Karpas-422 (cell line): ENCODE measurements around the gene RNF4. TPM values are rescaled to one million over a fixed set of nuclear protein-coding genes. Genes with fewer than 3 reads are reported as not detected.

Experiments
- DNase-seq: peaks from one replicate; pipeline ENCODE4 v3.0.0-alpha.2; 2015
- H2AFZ ChIP-seq: fragments of 200-600 bp; sonication (generic); 2 replicates; pipeline ENCODE4 v1.6.1; 2014; ENCODE audit warnings: antibody characterized with exemption, low read length, mixed read lengths
- H3K27ac ChIP-seq: fragments of 200-600 bp; sonication (generic); 2 replicates; pipeline ENCODE4 v1.5.1; 2014; ENCODE audit warnings: mild to moderate bottlenecking, low read length, moderate library complexity
- H3K27me3 ChIP-seq: fragments of 200-600 bp; sonication (generic); 2 replicates; pipeline ENCODE4 v1.6.1; 2014; ENCODE audit warnings: low read length, mixed read lengths
- H3K36me3 ChIP-seq: fragments of 200-600 bp; sonication (generic); 2 replicates; pipeline ENCODE4 v1.6.1; 2014; ENCODE audit warnings: low read length, mixed read lengths; ENCODE audit not compliant: insufficient read depth
- H3K4me1 ChIP-seq: fragments of 200-600 bp; sonication (generic); 2 replicates; pipeline ENCODE4 v1.6.1; 2014; ENCODE audit warnings: mild to moderate bottlenecking, low read length, mixed read lengths
- H3K4me2 ChIP-seq: fragments of 200-600 bp; sonication (generic); 2 replicates; pipeline ENCODE4 v1.6.1; 2014; ENCODE audit warnings: low read length, low read depth, mild to moderate bottlenecking; ENCODE audit not compliant: poor library complexity, severe bottlenecking
- H3K4me3 ChIP-seq: fragments of 200-600 bp; sonication (generic); 2 replicates; pipeline ENCODE4 v1.5.1; 2014; ENCODE audit warnings: mild to moderate bottlenecking, antibody characterized with exemption, low read length, mixed read lengths
- H3K79me2 ChIP-seq: fragments of 200-600 bp; sonication (generic); 2 replicates; pipeline ENCODE4 v1.6.1; 2014; ENCODE audit warnings: mild to moderate bottlenecking, low read length, mixed read lengths
- H3K9ac ChIP-seq: fragments of 200-600 bp; sonication (generic); 2 replicates; pipeline ENCODE4 v1.6.0; 2014; ENCODE audit warnings: low read length
- H3K9me2 ChIP-seq: fragments of 200-600 bp; sonication (generic), shearing (Covaris generic); replicated peaks from 2 replicates; pipeline ENCODE4 v1.6.0; 2014; ENCODE audit warnings: mild to moderate bottlenecking, low read length, moderate library complexity; ENCODE audit not compliant: insufficient read depth
- H3K9me3 ChIP-seq: fragments of 300-700, 200-600 bp; sonication (generic); 2 replicates; pipeline ENCODE4 v1.6.1; 2014; ENCODE audit warnings: low read length, mixed read lengths
- H4K20me1 ChIP-seq: fragments of 200-600 bp; sonication (generic); 2 replicates; pipeline ENCODE4 v1.6.1; 2014; ENCODE audit warnings: mild to moderate bottlenecking, antibody characterized with exemption, low read length, low read depth; ENCODE audit not compliant: insufficient read depth
- total RNA-seq: library from RNA; depleted of rRNA; stranded (reverse); fragments of >200 nt; shearing (Covaris generic); gene quantifications from 2 replicates; pipeline ENCODE4 v1.2.3, GENCODE V29; 2014; ENCODE audit warnings: low replicate concordance

Gene RNF4
- total RNA-seq, 1 experiment from 2014 or later, result 84.8 TPM

GRCh38 chr4:2443061-2443730 is 25.7 kb upstream of the RNF4 start:
- no peaks in the 10 kb centered on the region for H3K27me3 ChIP-seq
- no peak overlapping the region for H3K4me2 ChIP-seq
- no peaks in the 10 kb centered on the region for H4K20me1 ChIP-seq
- no peaks in the 10 kb centered on the region for H3K79me2 ChIP-seq
- H3K9me3 ChIP-seq, result no peaks in the 10 kb centered on the region
- no peak overlapping the region for H3K27ac ChIP-seq
- H3K9ac ChIP-seq, result no peak overlapping the region
- no peak overlapping the region for H2AFZ ChIP-seq
- DNase-seq, result no peak
- no peak overlapping the region for H3K4me3 ChIP-seq
- peaks cover 6% of the 10 kb centered on the region; the same call in 1 of the 2 replicates for H3K9me2 ChIP-seq
- peaks cover 9% of the 10 kb centered on the region for H3K4me1 ChIP-seq
- H3K36me3 ChIP-seq, result no peaks in the 10 kb centered on the region; the same call in 1 of the 2 replicates

- Histone ChIP-seq H3K79me2 (no peaks in the 10 kb centered on the region), H4K20me1 (no peaks in the 10 kb centered on the region), H2AFZ (no peak overlapping the region), H3K27ac (no peak overlapping the region), H3K9me3 (no peaks in the 10 kb centered on the region), H3K4me1 (peaks cover 9% of the 10 kb centered on the region), H3K27me3 (no peaks in the 10 kb centered on the region), H3K9me2 (peaks cover 6% of the 10 kb centered on the region; the same call in 1 of the 2 replicates), H3K4me3 (no peak overlapping the region), H3K9ac (no peak overlapping the region), H3K36me3 (no peaks in the 10 kb centered on the region; the same call in 1 of the 2 replicates), H3K4me2 (no peak overlapping the region)
- DNase-seq, result no peak
Measured at GRCh38 chr4:2443956-2444740, 24.8 kb upstream of the RNF4 start.

GRCh38 chr4:2445130-2445529 is 23.8 kb upstream of the RNF4 start:
- Histone ChIP-seq H3K36me3 (no peaks in the 10 kb centered on the region; the same call in 1 of the 2 replicates), H3K27ac (no peak overlapping the region), H3K9me2 (peaks cover 6% of the 10 kb centered on the region; the same call in 1 of the 2 replicates), H3K4me2 (no peak overlapping the region), H3K4me1 (peaks cover 9% of the 10 kb centered on the region), H3K79me2 (no peaks in the 10 kb centered on the region), H3K4me3 (no peak overlapping the region), H3K9me3 (no peaks in the 10 kb centered on the region), H3K27me3 (no peaks in the 10 kb centered on the region), H4K20me1 (no peaks in the 10 kb centered on the region), H3K9ac (no peak overlapping the region), H2AFZ (no peak overlapping the region)
- DNase-seq, result no peak

GRCh38 chr4:2445571-2445970 is 23.3 kb upstream of the RNF4 start:
- no peaks in the 10 kb centered on the region for H3K9me3 ChIP-seq
- H3K79me2 ChIP-seq, result no peaks in the 10 kb centered on the region
- peaks cover 9% of the 10 kb centered on the region for H3K4me1 ChIP-seq
- no peaks in the 10 kb centered on the region; the same call in 1 of the 2 replicates for H3K36me3 ChIP-seq
- no peaks in the 10 kb centered on the region for H3K27me3 ChIP-seq
- H3K4me3 ChIP-seq, result no peak overlapping the region
- peaks cover 6% of the 10 kb centered on the region; the same call in 1 of the 2 replicates for H3K9me2 ChIP-seq
- H3K4me2 ChIP-seq, result no peak overlapping the region
- no peak overlapping the region for H3K27ac ChIP-seq
- no peak overlapping the region for H2AFZ ChIP-seq
- no peak for DNase-seq
- no peak overlapping the region for H3K9ac ChIP-seq
- H4K20me1 ChIP-seq, result no peaks in the 10 kb centered on the region

- Histone ChIP-seq H3K9me3 (no peaks in the 10 kb centered on the region), H3K27ac (no peak overlapping the region), H3K79me2 (no peaks in the 10 kb centered on the region), H3K36me3 (no peaks in the 10 kb centered on the region; the same call in 1 of the 2 replicates), H3K4me3 (no peak overlapping the region), H4K20me1 (no peaks in the 10 kb centered on the region), H2AFZ (no peak overlapping the region), H3K9ac (no peak overlapping the region), H3K27me3 (no peaks in the 10 kb centered on the region), H3K9me2 (peaks cover 6% of the 10 kb centered on the region; the same call in 1 of the 2 replicates), H3K4me2 (no peak overlapping the region), H3K4me1 (peaks cover 3% of the 10 kb centered on the region)
- no peak for DNase-seq
Measured at GRCh38 chr4:2446656-2447564, 22.0 kb upstream of the RNF4 start.

- Histone ChIP-seq H3K4me3 (no peak overlapping the region), H3K4me1 (peaks cover 5% of the 10 kb centered on the region; the same call in 1 of the 2 replicates), H3K27me3 (no peaks in the 10 kb centered on the region), H3K9ac (no peak overlapping the region), H3K9me2 (peaks cover 6% of the 10 kb centered on the region; the same call in 1 of the 2 replicates), H2AFZ (no peak overlapping the region), H3K27ac (no peak overlapping the region), H3K9me3 (no peaks in the 10 kb centered on the region), H3K4me2 (no peak overlapping the region), H3K79me2 (no peaks in the 10 kb centered on the region), H3K36me3 (no peaks in the 10 kb centered on the region; the same call in 1 of the 2 replicates), H4K20me1 (no peaks in the 10 kb centered on the region)
- no peak for DNase-seq
Measured at GRCh38 chr4:2448589-2448988, 20.3 kb upstream of the RNF4 start.

GRCh38 chr4:2449051-2449450 is 19.9 kb upstream of the RNF4 start:
- no peak overlapping the region for H2AFZ ChIP-seq
- H3K4me3 ChIP-seq, result no peak overlapping the region
- no peak for DNase-seq
- no peaks in the 10 kb centered on the region for H3K27me3 ChIP-seq
- H3K4me2 ChIP-seq, result no peak overlapping the region
- H3K27ac ChIP-seq, result no peak overlapping the region
- no peaks in the 10 kb centered on the region for H3K79me2 ChIP-seq
- H3K9me3 ChIP-seq, result no peaks in the 10 kb centered on the region
- peaks cover 6% of the 10 kb centered on the region; the same call in 1 of the 2 replicates for H3K9me2 ChIP-seq
- H3K9ac ChIP-seq, result no peak overlapping the region
- H4K20me1 ChIP-seq, result no peaks in the 10 kb centered on the region
- peaks cover 5% of the 10 kb centered on the region; the same call in 1 of the 2 replicates for H3K4me1 ChIP-seq
- no peaks in the 10 kb centered on the region; the same call in 1 of the 2 replicates for H3K36me3 ChIP-seq
